ENCODE measurements around the gene MAP2K7. TPM values are rescaled to one million over a fixed set of nuclear protein-coding genes. Genes with fewer than 3 reads are reported as not detected.
"Not testable (repeated sequence)": the region's sequence is repeated elsewhere in the genome, so short reads cannot be mapped to it uniquely, and the experiment has no call there.

Gene MAP2K7
- 26.7 TPM for total RNA-seq
- long read RNA-seq, partial matches to known transcripts: 1 of 22 reads
- long read RNA-seq, other reads (novel, unspliced or antisense): 21 of 22 reads

GRCh38 chr19:7903244-7904073 lies at the start of gene MAP2K7:
MAP2K7 (plus strand) TSS chr19:7903877; CDS start chr19:7903945, 68 bp downstream.
- peak; percentile 100 for DNase-seq (ENCODE audit: low spot score)

- DNase-seq (ENCODE audit: low spot score): no peak
These were observed 48.1 kb upstream of the MAP2K7 start for GRCh38 chr19:7855426-7856108.

GRCh38 chr19:7856109-7856591 lies 47.5 kb upstream of the MAP2K7 start:
- no peak for DNase-seq (ENCODE audit: low spot score)

GRCh38 chr19:7856679-7857663 lies 46.7 kb upstream of the MAP2K7 start:
- no peak for DNase-seq (ENCODE audit: low spot score)

GRCh38 chr19:7857727-7858108 lies 46.0 kb upstream of the MAP2K7 start:
- no peak for DNase-seq (ENCODE audit: low spot score)

GRCh38 chr19:7858109-7858770 lies 45.4 kb upstream of the MAP2K7 start:
- no peak for DNase-seq (ENCODE audit: low spot score)

GRCh38 chr19:7859087-7859486 lies 44.6 kb upstream of the MAP2K7 start:
- DNase-seq (ENCODE audit: low spot score): not testable (repeated sequence)

- DNase-seq (ENCODE audit: low spot score): no peak
These were observed 43.6 kb upstream of the MAP2K7 start for GRCh38 chr19:7859831-7860713.

GRCh38 chr19:7860714-7861618 lies 42.7 kb upstream of the MAP2K7 start:
- DNase-seq (ENCODE audit: low spot score): no peak

- no peak for DNase-seq (ENCODE audit: low spot score)
These were observed 41.9 kb upstream of the MAP2K7 start for GRCh38 chr19:7861619-7862412.

- DNase-seq (ENCODE audit: low spot score): no peak
These were observed 41.2 kb upstream of the MAP2K7 start for GRCh38 chr19:7862413-7862951.

- DNase-seq (ENCODE audit: low spot score): no peak
These were observed 40.3 kb upstream of the MAP2K7 start for GRCh38 chr19:7863157-7863970.

- no peak for DNase-seq (ENCODE audit: low spot score)
These were observed 39.5 kb upstream of the MAP2K7 start for GRCh38 chr19:7863971-7864689.

- no peak for DNase-seq (ENCODE audit: low spot score)
These were observed 39.0 kb upstream of the MAP2K7 start for GRCh38 chr19:7864690-7865074.

GRCh38 chr19:7865262-7865911 lies 38.3 kb upstream of the MAP2K7 start:
- no peak for DNase-seq (ENCODE audit: low spot score)

Measured in mesenteric fat pad (tissue), 1 donor.